ENCODE results near the gene PYROXD2. TPM values are rescaled to one million over a fixed set of nuclear protein-coding genes. Genes with fewer than 3 reads are reported as not detected.

Gene PYROXD2
- total and polyA plus RNA-seq, 2 of the 13 experiments (the other 11 are each of a cell fraction or from before 2014, with no cell fraction given) = 2.0 to 6.2 TPM

GRCh38 chr10:98446661-98447221 lies 31.8 kb upstream of the PYROXD2 start, which contains the start of gene HPS1 (continued):
- TF ChIP-seq ZHX2 (IDR thresholded peaks at IDR 0.05; ENCODE audit: low read depth) = 0 out of 2 replicates have a peak, but pooled peaks have one; percentile 37
- no peak for TF ChIP-seq ZHX2 (CRISPR knock-in tag; IDR thresholded peaks at IDR 0.05; ENCODE audit: borderline replicate concordance)
- no peak for TF ChIP-seq CEBPG (CRISPR knock-in tag; IDR thresholded peaks at IDR 0.05)
- TF ChIP-seq SUZ12 (IDR thresholded peaks at IDR 0.05; ENCODE audit: low read depth, low read length) = no peak
- no peak for TF ChIP-seq ZNF276 (CRISPR knock-in tag; IDR thresholded peaks at IDR 0.05; ENCODE audit: low read depth)
- no peak for TF ChIP-seq PRDM4 (CRISPR knock-in tag; IDR thresholded peaks at IDR 0.05; ENCODE audit: borderline replicate concordance)
- TF ChIP-seq NR3C1 (CRISPR knock-in tag; IDR thresholded peaks at IDR 0.05) = no peak
- no peak for TF ChIP-seq ZNF382 (CRISPR knock-in tag; IDR thresholded peaks at IDR 0.05; ENCODE audit: borderline replicate concordance)
- 0 out of 2 replicates have a peak, but pooled peaks have one; percentile 58 for TF ChIP-seq U2AF2 (IDR thresholded peaks at IDR 0.05; ENCODE audit: low read depth, low read length)
- TF ChIP-seq SMARCE1 (IDR thresholded peaks at IDR 0.05; ENCODE audit: borderline replicate concordance) = no peak
- no peak for TF ChIP-seq ZBTB37 (CRISPR knock-in tag; IDR thresholded peaks at IDR 0.05)
- no peak for TF ChIP-seq ZNF143 (CRISPR knock-in tag; IDR thresholded peaks at IDR 0.05)
- no peak for TF ChIP-seq RFX1 (IDR thresholded peaks at IDR 0.05)
- no peak for TF ChIP-seq ZNF580 (CRISPR knock-in tag; IDR thresholded peaks at IDR 0.05; ENCODE audit: borderline replicate concordance, low read depth)
- TF ChIP-seq RFXAP (CRISPR knock-in tag; IDR thresholded peaks at IDR 0.05; ENCODE audit: borderline replicate concordance) = peak; percentile 72; the same call in 1 of the 2 replicates
- TF ChIP-seq ZFP36L1 (CRISPR knock-in tag; IDR thresholded peaks at IDR 0.05) = no peak
- TF ChIP-seq HNF1B (CRISPR knock-in tag; IDR thresholded peaks at IDR 0.05) = no peak
